ENCODE data around the gene TRMT61B. TPM values are rescaled to one million over a fixed set of nuclear protein-coding genes. Genes with fewer than 3 reads are reported as not detected.

TRMT61B gene
- total RNA-seq, 1 experiment from 2014 or later, result 18.3 TPM

- no peaks in the 10 kb centered on the region for H3K27me3 ChIP-seq (replicated peaks; ENCODE audit: insufficient read depth, low read depth, low read length, poor library complexity)
- POLR2A ChIA-PET (ENCODE audit: low non-redundant PET), result interaction anchor here (0.6 kb wide), 1 partner anchor 189 kb away, joined by 3 read pairs; no protein-coding TSS in a partner anchor
- TF ChIP-seq CTCF (conservative IDR thresholded peaks at IDR 0.05; ENCODE audit: low read depth, low read length), result no peak
- H3K9me3 ChIP-seq (ENCODE audit: low read depth, low read length, poor library complexity, severe bottlenecking), result no peaks in the 10 kb centered on the region
- H3K27ac ChIP-seq (ENCODE audit: low read depth, low read length, poor library complexity, severe bottlenecking), result no peak overlapping the region
- no peaks in the 10 kb centered on the region for H3K4me1 ChIP-seq (ENCODE audit: insufficient read depth, low read length, poor library complexity, severe bottlenecking)
- DNase-seq (ENCODE audit: low spot score), result no peak
- H3K36me3 ChIP-seq (ENCODE audit: insufficient read depth, low read length, poor library complexity, severe bottlenecking), result no peaks in the 10 kb centered on the region
- CTCF ChIA-PET, result no interaction called here
- H3K4me3 ChIP-seq (ENCODE audit: low read depth, low read length, poor library complexity, severe bottlenecking), result no peak overlapping the region
- intact Hi-C loops (cut with micrococcal nuclease; ENCODE audit: unreplicated experiment), result no loop called here
- BruUV-seq (replicated peaks), result no TSS peak
These were observed 36.2 kb downstream of the TRMT61B start for GRCh38 chr2:28833740-28834470.

GRCh38 chr2:28828382-28828781 is 41.7 kb downstream of the TRMT61B start:
- intact Hi-C loops (cut with micrococcal nuclease; ENCODE audit: unreplicated experiment), result loop anchor here (10.0 kb wide), 1 partner anchor 1246 kb away; no protein-coding TSS in a partner anchor
- Histone ChIP-seq H3K36me3 (ENCODE audit: insufficient read depth, low read length, poor library complexity, severe bottlenecking) (no peaks in the 10 kb centered on the region), H3K27ac (ENCODE audit: low read depth, low read length, poor library complexity, severe bottlenecking) (no peak overlapping the region), H3K4me1 (ENCODE audit: insufficient read depth, low read length, poor library complexity, severe bottlenecking) (no peaks in the 10 kb centered on the region), H3K4me3 (ENCODE audit: low read depth, low read length, poor library complexity, severe bottlenecking) (no peak overlapping the region), H3K9me3 (ENCODE audit: low read depth, low read length, poor library complexity, severe bottlenecking) (no peaks in the 10 kb centered on the region), H3K27me3 (replicated peaks; ENCODE audit: insufficient read depth, low read depth, low read length, poor library complexity) (no peaks in the 10 kb centered on the region)
- ChIA-PET CTCF (no interaction called here), POLR2A (ENCODE audit: low non-redundant PET) (no interaction called here)
- no peak for TF ChIP-seq CTCF (conservative IDR thresholded peaks at IDR 0.05; ENCODE audit: low read depth, low read length)
- DNase-seq (ENCODE audit: low spot score), result no peak
- no TSS peak for BruUV-seq (replicated peaks)

DNA sequence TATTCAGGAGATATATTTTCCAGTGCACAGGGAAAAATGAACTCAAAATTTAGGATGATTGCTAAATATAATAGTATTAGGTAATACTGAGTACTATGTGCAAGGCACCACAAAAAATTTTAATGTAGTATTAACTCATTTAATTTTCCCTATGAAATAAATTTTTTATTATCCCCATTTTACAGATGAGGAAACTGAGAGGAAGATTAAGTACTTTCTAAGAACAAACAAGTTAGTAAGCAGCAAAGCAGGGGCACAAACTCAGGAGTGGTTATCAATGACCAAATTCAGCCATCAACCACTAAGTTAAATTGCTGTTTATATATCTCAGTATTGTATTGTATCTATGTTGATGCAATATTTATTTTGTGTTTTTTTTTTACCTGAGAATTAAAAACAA is 45.2 kb downstream of the TRMT61B start:
- DNase-seq (ENCODE audit: low spot score), result no peak
- H3K27ac ChIP-seq (ENCODE audit: low read depth, low read length, poor library complexity, severe bottlenecking), result no peak overlapping the region
- no peaks in the 10 kb centered on the region for H3K4me1 ChIP-seq (ENCODE audit: insufficient read depth, low read length, poor library complexity, severe bottlenecking)
- intact Hi-C loops (cut with micrococcal nuclease; ENCODE audit: unreplicated experiment), result loop anchor here (5.0 to 10.0 kb wide), 3 partner anchors 132 to 1250 kb away; no protein-coding TSS in a partner anchor
- H3K27me3 ChIP-seq (replicated peaks; ENCODE audit: insufficient read depth, low read depth, low read length, poor library complexity), result no peaks in the 10 kb centered on the region
- ChIA-PET POLR2A (ENCODE audit: low non-redundant PET) (no interaction called here), CTCF (no interaction called here)
- no TSS peak for BruUV-seq (replicated peaks)
- H3K36me3 ChIP-seq (ENCODE audit: insufficient read depth, low read length, poor library complexity, severe bottlenecking), result no peaks in the 10 kb centered on the region
- no peaks in the 10 kb centered on the region for H3K9me3 ChIP-seq (ENCODE audit: low read depth, low read length, poor library complexity, severe bottlenecking)
- TF ChIP-seq CTCF (conservative IDR thresholded peaks at IDR 0.05; ENCODE audit: low read depth, low read length), result no peak
- H3K4me3 ChIP-seq (ENCODE audit: low read depth, low read length, poor library complexity, severe bottlenecking), result no peak overlapping the region
